Amniotic stem cell (primary cell): ENCODE measurements around the gene SSH2.

Experiments
- DNase-seq: peaks from one replicate; lab custom pipeline; 2025; lab: John Stamatoyannopoulos, UW

SSH2 gene

GRCh38 chr17:29611351-29612093, 318.5 kb downstream of the SSH2 start:
- DNase-seq = no peak

GRCh38 chr17:29610395-29610794, 319.6 kb downstream of the SSH2 start:
- no peak for DNase-seq

DNA sequence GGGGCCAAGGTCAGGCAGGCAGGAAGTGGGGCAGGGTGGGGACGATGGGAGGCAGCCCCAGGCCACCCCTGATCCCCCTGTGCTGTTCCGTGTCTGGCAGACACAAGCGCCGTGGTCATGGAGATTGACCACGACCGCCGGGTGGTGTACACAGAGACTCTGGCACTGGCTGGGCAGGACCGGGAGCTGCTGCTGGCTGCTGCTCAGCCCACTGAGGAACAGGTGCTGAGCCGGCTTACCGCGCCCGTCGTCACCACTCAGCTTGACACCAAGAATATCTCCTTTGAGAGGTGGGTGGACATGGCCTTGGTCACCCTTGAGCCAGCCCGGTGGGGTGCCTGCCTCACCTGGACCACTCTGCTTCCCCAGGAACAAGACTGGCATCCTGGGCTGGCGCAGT, 321.0 kb downstream of the SSH2 start:
- DNase-seq = no peak

GRCh38 chr17:29607557-29608195, 322.4 kb downstream of the SSH2 start:
- no peak for DNase-seq

DNA sequence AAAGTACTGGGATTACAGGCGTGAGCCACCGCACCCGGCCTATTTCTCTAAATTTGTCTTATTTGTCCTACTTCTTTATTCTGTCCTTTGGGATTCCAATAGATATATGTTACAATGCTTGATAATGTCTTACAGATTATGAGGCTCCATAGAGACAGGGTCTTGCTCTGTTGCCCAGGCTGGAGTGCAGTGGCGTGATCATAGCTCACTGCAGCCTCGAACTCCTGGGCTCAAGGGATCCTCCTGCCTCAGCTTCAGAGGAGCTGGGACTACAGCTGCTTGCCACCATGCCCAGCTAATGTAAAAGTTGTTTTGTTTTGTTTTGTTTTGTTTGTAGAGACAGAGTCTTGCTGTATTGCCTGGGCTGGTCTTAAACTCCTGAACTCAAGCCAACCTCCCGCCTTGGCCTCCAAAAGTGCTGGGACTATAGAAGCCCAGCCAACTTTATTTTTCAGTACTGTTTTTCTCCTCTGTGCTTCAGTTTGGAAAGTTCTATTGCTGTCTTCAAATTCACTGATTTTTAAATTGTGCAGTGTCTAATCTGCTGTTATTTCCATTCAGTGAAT, 326.8 kb downstream of the SSH2 start:
- DNase-seq = no peak

DNA sequence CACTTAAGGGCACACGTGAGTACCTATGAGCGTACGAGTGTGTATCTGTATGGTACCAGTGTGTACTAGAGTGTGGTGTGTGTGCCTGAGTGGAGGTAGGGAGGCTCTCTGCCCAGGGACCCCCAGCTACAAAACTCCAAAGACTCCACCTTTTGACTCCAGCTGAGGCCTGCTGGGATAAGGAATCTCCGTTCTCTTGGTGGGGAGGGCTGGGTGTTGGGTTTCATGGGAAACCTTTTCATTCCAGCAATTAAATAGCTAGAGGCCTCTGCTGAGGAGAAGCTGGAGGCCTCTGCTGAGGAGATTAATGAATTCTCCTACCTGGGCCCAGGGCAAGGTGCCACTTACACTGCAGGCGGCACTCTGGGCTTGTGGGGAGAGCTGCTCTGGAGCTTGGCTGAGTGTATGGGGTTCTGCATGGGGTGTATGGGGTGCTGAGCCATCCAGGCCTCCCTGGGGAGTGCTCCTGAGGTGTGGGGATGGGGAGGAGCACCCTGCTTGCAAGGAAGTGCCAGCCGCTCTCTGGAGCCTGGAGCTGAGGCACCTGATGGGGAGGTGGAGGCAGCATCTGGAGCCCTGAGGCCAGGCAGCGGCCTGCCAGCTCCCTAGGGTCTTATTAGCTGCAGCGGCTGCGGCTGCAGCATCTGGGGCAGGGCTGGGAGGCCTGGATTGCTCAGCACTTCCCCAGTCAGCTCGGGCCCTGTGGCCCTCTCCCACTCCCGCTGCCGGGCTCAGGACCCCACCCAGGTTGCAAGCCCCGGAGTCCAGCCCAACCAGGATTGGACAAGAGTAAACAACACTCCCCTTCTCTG, 332.5 kb downstream of the SSH2 start:
- no peak for DNase-seq

- DNase-seq = no peak
Measured at GRCh38 chr17:29596811-29597210, 333.2 kb downstream of the SSH2 start.

- DNase-seq = no peak
Measured at GRCh38 chr17:29595943-29596774, 333.9 kb downstream of the SSH2 start.

DNA sequence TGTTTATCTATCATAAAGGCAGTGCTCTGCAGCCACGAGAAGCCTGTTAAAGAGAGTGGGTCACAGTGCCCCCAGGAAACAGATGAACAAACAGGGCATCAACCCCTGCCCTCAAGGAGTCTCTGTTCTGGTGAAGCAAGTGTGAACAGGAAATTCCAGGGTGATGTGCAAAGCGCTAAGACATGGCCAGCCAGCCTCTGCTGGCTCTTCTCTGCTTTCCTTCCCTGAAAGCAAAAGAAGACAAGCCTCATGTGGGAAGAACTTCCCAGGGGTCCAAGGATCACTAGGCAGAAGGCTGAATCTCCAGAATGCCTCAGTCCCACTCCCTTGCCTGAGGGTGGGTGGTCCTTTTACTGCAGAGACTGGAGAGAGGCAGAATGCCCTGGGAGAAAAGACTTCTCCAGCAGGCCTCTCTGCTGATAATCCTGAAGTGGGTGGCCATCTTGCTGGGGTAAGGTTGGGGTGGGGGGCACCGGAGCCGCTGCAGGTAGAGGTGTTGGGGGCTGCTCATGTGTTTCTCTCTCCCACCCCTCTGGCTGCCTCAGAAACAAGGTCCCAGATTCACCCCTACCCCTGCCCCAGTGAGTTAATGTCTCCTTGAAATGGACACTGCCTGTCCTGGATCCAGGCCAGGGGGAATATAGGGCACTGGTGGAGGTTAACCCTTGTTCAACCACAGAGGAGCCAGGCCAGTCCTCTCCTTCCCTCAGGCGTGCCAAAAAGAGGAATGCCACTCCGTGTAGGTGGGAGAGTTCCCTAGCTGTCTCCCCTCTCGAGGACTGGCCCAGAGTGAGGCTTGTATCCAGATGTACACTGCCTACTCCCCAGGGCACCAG, 334.7 kb downstream of the SSH2 start:
- no peak for DNase-seq

DNA sequence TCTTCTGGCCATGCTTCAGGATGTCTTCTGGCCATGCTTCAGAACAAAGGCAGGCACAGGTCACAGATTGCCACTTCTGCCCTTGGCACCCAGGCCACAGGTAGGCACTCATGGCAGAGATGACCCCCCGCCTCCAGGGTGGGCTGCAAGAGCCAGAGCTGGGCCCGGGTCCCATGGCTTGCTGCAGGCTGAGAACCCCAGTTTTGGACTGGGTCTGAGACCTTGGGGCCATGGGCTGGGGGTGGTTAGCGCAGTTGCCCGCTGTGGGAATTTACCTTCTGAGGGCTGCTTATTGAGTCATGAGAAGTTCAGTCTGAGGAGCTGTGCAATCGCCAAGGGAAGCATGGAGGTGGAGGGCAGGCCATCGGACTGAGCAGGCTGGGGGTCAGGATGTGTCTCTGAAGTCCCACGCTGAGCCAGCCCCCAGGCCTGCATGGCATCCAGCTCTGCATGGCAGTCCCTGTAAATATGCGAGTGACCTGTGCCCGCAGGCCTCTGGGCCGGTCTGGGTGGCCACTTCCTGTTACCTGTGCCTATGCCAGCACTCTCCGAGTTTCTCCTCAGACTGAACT, 335.4 kb downstream of the SSH2 start:
- DNase-seq = no peak

DNA sequence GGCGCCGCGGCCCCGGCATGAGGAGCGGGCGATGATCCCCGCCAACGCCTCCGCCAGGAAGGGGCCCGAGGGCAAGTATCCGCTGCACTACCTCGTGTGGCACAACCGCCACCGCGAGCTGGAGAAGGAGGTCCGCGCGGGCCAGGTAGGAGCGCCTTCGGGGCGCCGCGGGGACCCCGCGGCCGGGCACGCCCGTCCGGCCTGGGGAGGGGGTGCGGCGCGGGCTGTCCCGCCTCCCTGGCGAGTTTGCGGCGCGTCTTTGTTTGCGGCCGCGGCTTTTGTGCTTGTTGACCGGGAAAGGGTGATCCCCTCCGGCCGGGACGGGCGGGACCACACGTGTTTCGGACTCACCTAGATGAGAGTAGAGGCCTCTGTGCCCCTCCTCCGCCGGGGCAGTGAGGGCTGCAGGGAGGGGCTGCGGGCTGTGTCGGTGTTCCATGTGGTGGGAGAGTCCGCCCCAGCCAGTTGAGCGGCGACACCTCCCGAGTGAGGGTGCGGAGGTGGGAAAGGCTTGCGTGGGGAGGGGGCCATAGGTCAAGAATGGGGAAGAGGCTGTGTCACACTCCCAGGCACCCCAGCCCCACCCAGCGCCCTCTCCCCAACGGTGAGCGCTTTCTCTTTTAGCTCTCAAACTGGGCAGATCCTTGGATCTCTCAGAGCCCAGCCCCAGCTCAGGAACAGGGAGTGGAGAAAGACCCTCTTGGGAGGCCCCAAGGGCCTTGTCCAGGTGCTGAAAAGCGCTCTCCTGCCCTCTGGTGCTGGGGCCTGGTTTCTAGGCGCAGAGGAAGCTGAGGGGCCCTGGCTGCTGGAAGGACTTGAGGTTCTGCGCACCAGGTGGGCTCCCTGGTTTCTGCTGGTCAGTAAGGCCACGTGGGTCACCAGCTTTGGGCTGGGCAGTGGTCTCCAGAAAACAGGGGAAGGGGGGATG, 336.2 kb downstream of the SSH2 start:
- no peak for DNase-seq

GRCh38 chr17:29592850-29593551, 337.0 kb downstream of the SSH2 start, which contains the start of gene ANKRD13B:
ANKRD13B (plus strand) TSS chr17:29593132; CDS start chr17:29593622, 490 bp downstream.
- DNase-seq = no peak

DNA sequence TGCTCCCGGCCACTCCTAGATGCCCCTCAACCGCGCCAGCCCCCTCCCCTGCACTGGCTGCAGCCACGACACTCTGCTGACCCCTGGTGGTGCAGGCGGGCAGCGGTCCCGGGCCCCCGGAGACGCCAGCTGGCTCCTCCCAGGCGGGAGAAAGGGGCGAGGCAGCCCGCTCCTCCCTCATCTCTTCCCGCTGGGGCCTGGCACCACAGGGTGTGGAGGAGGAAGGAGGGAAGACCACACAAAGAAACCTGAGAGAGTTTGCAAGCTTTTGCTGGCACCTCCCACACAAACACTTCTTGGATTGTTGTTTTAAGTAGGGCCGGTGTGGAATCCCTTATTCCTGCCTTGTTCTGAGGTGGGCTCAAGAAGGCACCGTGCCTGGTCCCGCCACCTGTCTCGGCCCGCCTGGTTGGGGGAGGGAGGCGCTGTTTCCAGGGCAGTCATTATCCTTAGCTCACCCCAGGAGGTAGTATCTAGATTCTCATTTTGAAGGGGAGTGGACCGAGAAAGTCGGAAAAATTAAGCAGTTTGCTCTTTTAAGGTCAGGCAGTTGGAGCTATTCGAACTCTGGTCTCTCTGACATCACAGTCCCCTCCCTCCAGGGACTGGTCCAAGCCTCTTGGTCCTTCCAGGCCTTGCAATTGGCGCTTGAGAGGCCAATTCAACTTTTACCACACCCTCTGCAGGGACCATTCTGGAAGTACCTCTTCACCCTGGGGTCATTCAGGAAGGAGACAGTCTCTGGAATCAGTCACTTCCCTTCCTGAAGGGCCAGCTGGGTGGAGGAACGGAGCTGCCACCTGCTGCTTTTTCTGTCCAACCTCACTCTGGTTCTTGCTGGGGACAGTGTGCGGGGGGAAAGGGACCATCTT, 338.1 kb downstream of the SSH2 start:
- DNase-seq = peak; percentile 67

GRCh38 chr17:29591146-29591736, 338.8 kb downstream of the SSH2 start:
- DNase-seq = no peak

GRCh38 chr17:29590411-29591145, 339.4 kb downstream of the SSH2 start:
- no peak for DNase-seq
